Dermis microvascular lymphatic vessel endothelial cell (primary cell): ENCODE measurements around the gene AFAP1L2. TPM values are rescaled to one million over a fixed set of nuclear protein-coding genes. Genes with fewer than 3 reads are reported as not detected.

Experiments
- DNase-seq, 2 donors: peaks; one replicate each; pipeline versions ENCODE4 v3.0.0 to v3.0.0-alpha.2; 2010; ENCODE audit warnings: low read depth in 2 of 2
- total RNA-seq: library from RNA; depleted of rRNA; stranded (reverse); fragments of >200 nt; gene quantifications from 2 replicates; pipeline ENCODE4 v1.2.1, GENCODE V29; 2014

AFAP1L2 gene
- total RNA-seq, 1 donor from 2014 or later = 1.2 TPM

DNA sequence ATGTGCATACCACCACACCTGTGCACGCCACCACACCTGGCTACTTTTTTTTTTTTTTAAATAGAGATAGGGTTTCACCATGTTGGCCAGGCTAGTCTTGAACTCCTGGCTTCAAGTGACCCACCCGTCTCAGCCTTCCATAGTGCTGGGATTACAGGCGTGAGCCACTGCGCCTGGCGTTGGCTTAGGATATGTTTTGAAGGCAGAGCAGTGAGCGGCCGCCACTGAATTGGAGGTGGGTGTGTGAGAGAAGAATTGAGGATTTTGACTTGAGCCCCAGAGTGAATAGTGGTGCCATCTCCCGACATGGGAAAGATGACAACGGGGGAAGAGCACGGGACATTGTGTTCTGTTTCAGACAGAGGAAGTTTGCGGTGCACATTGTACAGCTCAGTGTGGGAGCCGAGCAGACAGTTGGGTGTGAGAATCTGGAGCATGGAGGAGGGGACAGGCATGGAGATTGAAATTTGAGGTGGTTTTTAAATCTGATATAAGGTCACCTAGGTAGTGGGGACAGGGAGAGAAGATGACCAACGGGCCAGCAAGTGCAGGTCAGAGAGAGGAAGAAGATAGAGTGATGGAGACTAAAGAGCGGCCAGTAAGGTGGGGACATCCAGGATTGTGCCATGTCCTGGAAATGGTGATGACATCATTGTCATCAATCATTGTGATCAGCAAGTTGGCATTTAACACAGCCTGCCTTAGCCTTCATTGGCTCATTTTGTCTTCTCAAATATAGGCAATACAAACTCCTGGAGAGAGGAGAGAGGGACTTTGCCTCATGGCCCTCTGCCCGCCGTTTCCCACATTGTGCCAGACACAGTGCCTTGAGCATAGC is 129.5 kb downstream of the AFAP1L2 start:
- DNase-seq = no peak

DNA sequence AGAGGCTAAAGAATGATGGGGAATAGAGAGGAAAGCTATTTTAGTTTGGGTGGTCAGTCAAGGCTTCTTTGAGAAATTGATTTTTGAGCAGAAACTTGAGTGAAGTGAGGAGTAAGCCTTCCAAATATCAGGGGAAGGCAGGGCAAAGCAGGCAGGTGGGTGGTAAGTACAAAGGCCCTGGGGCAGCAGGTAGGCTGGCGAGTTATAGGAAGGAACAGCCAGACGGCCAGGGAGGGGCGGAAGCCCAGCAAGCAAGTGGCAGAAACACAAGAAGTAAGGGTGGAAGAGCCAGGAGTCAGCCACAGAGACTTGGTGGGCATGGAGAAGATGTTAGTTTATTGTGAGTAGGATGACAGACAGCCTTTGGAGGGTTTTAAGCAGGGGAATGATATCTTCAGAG is 130.4 kb downstream of the AFAP1L2 start:
- DNase-seq = no peak

DNA sequence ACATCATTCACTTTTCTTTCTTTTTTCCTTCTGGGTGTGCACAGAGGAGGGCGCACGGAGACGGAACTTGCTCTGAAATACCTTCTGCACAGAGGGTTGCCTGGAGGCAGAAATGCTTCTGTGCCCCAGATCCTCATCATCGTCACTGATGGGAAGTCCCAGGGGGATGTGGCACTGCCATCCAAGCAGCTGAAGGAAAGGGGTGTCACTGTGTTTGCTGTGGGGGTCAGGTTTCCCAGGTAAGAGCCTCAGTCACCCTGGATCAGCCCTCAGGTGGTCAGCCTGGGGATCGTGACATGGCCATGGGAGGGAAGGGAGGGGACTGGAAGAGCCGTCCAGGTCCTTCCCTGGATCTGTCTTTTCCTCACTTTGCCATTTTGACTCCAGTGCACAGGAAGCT is 131.6 kb downstream of the AFAP1L2 start:
- no peak for DNase-seq

DNA sequence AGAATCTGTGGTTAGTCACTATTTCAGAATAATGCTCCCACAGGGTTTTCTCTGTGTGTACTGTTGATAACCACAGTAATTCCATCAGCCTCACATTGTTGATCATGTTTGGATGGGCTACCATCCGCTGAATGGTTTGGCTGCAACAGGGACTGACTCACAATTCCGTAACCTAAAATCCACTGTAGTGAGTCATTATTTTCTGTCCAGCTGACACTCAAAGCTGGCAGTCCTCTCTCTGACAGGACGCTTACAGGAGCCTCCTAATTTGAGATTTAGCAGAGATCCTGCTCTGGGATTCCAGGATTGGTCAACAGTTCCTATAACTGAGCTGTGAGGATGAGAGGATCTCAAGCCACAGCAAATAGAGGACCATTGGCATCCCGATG is 132.5 kb downstream of the AFAP1L2 start:
- peak; percentile 74 to 91 for DNase-seq

DNA sequence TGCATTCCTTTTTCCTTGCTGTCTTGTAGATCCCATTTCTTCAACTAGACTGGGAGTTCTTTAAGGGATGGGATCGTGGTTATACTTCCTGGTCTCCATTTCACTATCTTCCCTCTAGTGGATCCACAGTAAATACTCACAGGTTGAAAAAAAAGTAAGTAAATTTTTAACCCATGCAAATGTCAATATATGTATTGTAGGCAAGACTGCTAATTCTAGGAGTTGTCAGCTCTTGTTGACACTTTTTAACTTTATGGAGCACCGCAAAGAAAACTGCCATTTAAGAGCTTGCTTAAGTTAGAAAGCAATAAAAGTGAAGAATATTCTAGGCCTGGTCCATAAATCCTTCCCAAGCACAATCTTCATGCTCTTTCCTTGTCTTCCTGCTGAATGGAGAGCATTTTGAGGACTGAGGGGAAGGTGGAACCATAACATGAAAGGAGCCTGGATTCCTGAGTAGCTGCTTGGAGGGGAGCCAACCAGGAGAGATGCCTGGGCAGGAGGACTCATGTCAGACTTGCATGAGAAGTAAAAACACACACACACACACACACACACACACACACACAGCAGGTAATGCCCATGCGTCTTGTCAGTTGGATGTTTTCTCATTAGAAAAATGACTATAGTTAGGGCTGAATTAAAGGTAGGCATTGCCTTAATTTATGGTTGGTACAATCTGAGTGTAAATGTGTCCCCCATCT is 133.1 kb downstream of the AFAP1L2 start:
- no peak for DNase-seq

DNA sequence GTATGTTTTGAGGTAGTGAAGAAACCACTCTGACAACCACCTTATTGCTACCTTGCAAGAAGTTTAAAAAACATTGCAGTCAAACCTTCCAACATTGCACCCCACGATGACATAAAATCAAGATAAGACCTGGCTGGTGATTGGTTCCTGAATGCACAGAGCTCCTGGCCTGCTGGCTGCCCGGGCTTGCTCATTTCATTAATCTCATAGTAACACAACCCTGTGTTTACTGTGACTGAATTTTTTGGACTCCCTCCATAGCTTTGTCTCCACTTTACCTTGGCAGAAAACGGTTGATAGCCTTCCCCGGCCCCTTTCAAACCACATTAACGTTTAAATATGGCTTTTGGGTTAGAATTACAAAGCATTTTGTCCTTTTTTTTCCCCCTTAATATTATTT is 137.8 kb downstream of the AFAP1L2 start:
- peak in 1 of 2 donors; percentile 16 for DNase-seq

DNA sequence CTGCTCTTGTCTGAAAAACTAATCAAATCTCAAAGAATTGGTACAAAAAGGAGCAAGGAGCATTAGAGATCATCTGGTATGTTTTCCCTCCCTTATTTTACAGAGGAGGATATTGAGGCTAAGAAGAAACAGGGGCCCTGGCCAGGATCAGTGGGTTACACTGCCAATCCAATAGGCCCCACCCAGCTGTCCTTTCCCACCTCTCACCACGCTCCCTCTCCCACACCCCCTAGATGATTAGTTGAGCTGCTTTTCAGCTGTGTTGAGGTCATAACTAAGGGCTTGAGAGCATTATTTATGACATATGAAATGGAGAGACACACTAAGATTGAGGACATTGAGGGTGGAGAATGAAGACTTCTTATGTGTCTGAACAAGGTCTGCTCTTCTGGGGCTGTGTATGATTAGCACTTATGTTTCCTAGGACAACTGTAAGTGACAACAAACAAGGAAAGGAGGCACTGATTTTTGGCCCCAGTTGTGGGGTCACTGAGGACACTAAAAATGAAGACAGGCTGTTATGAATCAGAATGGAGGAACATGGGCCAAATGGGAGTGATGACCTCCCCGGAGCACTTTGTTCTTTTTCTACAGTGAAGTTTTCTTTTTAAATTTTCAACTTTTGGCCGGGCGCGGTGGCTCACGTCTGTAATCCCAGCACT is 138.8 kb downstream of the AFAP1L2 start:
- no peak for DNase-seq

DNA sequence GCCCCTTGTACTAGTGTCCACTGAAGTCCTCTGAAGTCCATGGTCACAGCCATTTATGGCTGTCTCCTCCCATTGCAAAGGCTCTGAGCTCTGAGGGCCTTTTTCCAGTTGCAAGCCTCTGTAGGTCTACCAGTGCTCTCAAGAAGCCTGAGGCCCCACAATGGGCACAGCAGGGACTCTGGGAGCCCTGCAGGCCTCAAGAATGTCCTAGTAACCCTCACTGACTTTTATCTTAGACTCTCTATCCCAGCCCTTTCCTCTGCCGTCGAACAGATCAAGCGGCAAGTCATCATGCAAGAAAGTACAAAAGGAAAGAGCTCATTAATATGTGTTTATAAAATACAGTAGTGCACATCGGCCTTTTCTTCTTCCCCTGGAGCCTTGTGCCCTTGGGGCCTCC is 141.8 kb downstream of the AFAP1L2 start:
- no peak for DNase-seq

DNA sequence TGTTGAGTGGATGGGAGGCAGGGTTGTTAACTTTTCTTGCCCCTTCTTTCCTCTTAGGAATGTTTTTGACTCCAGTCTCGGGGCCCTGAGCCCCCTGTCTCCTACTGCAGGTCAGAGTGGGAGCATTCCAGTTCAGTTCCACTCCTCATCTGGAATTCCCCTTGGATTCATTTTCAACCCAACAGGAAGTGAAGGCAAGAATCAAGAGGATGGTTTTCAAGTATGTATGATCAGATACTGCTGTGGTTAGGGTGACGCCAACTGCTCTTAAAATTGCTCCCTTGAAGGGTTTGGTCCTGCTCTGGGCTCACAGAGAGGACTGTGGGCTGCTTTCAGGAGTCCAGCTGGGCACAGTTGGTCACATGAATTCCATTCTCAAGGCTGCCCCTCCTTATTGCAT is 143.2 kb downstream of the AFAP1L2 start:
- peak in 1 of 2 donors; percentile 7 for DNase-seq

DNA sequence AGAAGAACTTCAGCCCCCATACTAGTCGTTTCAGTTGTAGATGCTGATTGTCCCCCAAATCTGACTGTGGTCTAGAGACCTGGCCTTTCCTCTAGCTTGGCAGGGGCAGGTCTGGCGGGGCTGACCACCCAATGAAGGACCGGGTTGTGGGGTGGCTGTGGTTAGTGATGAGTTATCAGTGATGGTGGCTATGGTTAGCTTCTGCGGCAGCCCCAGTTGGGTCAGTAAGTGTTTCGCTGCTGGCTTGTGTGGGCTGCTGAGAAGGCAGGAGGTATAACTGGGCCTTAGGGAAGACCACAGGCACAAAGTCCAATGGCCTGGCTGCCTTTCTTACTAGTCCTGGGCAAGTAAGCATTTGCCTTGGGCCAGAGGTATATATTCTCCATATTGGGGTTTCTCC is 143.9 kb downstream of the AFAP1L2 start:
- DNase-seq = no peak

DNA sequence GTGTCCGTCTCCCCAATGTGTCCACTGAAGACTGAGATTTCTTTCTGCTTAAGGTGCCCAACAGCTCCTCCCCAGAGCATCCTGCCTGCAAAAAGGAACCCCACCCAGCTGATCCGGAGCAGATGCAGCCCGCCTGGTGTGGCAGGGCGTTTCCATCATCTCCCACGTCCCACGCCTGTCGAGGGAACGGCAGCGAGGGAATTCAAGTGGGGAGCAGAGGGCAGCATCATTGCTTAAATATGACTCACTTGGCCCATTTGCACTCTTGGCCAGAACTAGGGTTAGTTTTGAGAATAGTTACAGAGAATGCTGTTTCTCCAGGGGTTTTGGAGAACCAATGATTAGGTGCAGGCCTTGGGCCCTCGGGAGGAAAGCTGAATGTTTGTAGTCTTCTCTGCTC is 144.5 kb downstream of the AFAP1L2 start:
- no peak for DNase-seq

DNA sequence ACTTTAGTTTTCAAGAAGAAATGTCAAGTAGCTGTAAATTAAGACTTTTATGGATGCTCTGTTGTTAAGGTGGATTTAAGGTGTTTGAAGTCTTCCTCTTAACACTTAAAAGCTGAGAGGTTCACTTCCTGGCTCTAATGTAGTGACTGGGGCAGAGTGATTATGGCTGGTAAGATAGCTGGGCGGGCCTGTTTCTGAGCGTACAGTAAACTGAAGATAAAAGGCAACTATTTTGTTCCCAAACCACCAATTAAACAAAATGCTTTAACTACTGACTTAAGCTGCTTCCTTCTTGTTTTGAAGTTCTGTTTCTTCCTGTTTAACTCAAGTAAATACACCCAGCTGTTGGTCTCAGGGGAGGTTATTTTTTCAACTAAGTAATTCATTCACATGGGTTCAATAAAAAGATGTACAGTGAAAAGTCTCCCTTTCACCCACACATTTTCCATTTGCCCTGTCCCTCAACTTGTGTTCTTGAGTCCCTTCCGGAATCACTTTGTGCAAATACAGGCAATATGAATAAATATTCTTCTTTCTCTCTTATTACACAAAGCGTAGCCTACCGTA is 145.9 kb downstream of the AFAP1L2 start:
- DNase-seq = no peak

DNA sequence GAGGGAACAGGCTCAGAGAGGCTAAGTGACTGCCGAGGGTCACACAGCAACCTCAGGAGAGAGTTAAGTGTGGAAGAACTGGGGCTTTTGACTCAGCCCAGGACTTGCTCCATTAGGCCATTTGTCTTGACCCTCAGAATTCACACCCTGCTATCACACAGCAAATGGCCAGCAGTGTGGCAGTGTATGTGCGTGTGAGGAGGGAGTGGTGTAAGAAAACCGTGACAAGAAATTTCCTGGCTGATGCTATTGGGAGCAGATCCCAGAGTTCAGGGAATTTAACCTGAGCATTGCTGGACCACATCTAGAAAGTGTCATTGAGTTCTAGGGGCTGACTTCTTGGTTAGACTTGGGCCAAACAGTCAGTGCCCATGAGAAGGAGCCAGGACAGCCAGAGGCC is 146.8 kb downstream of the AFAP1L2 start:
- DNase-seq = no peak

DNA sequence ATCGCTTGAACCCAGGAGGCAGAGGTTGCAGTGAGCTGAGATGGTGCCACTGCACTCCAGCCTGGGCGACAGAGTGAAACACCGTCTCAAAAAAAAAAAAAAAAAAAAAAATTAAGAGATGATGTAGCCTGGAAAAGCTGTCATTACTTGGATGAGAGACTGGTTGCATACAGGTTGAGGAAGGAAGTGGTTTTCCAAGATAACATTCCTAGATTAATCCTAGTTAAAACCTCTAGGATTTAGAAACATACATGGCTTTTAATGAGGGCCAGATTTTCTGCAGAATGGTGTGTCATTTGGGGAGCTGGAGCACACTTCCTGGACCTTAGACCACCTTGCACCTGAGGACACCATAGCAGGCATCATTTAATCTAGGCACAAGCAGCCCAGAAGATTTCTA is 147.5 kb downstream of the AFAP1L2 start:
- DNase-seq = no peak

DNA sequence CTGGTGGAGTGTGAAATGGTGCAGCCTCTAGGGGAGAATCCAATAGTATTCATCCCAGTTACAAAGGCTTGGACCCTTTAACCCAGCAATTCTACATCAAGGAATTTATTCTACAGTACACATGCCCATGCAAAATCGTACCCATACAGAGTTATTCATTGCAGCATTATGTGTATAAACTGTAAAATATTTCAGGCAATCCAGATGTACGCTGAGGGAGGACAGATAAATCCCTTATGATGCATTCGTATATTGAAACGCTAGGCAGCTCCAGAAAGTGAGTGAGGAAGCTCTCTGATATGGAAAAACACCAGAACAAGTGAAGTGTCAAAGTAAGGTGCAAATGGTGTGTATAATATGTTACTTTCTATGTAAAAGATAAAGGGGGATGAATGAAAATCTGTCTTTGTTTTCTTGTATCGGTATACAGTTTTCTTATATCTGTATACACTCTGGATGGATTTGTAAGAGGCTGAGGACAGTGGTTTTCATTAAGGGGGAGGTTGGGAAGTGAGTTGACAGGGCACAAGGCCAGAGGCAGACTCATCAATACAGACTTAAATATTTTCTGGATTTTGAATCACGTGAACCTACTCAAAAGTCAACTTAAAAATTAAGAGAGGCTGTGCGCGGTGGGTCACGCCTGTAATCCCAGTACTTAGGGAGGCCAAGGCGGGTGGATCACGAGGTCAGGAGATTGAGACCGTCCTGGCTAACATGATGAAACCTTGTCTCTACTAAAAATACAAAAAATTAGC is 148.1 kb downstream of the AFAP1L2 start:
- DNase-seq = no peak

DNA sequence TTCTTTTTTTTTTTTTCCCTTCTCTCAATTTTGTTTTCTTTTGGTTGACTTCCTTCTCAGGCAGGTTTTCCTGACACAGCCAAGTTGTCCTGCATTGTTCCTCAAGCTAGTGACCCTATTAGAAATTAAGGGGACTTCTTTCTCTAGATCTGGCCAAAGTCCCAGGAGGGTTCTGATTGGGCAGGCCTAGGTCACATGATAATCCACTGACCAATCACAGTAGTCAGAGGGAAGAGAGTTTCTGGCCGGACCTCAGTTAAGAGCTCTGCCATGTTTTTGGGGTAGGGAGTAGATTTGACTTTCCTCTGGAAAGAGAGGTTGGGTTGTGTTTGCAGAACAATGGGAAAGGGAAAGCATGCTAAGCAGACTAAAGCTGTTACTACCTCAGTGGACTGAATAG is 149.1 kb downstream of the AFAP1L2 start:
- no peak for DNase-seq

DNA sequence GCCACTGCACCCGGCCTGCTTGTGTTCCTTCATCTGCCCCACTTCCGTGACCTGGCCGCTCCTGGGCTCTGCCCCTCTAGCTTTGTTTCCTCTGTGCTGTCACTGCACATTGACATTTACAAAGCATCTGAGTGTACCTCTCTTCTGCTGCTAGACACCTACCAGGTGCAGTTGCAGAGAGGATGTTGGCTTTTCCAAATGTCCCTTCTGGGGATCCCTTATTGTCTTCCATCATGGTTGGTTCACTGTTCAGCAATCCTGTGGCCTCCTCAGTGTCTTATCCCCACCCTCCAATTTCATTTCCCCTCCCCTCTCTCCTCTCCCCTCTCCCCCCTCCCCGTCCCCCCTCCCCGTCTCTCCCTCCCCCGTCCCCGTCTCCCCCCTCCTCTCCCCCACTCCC is 151.4 kb downstream of the AFAP1L2 start:
- DNase-seq = no peak

DNA sequence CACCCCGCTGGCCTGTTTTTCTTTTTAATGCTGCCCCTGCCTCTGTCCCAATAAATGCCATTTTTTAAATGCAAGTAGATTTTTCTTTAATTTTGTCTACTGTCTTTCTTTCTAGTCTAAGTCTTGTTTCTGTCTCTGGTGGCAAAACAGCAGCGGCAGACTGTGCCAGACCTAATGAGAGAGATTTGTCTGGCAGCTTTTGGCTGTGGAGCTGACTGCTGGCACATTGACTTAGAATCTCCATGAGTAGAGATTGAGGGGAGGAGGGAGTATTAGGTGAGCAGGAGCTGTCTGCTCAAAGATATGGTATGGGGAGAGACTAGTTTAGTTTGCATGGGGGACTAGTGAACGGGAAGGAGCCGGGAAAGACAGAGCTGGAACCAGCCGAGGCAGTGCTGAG is 152.2 kb downstream of the AFAP1L2 start:
- no peak for DNase-seq

DNA sequence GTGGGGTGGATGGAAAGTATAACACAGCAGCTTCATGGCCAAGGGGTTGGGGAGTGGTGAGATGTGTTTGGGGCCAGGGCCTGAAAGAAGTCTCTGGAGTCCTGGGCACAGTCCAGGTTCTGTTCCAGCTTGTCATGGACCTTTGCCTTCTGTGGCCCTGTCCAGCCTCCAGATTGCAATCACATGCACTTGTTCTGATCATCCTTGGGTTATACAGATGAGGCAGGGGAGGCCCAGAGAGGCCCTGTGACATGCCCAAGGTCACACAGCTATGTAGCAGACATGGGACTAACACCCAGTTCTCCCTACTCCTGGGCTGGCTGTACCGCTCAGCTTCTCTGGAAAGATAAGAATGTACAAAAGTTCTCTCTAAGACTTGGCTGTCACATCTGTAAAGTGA is 153.6 kb downstream of the AFAP1L2 start:
- no peak for DNase-seq

DNA sequence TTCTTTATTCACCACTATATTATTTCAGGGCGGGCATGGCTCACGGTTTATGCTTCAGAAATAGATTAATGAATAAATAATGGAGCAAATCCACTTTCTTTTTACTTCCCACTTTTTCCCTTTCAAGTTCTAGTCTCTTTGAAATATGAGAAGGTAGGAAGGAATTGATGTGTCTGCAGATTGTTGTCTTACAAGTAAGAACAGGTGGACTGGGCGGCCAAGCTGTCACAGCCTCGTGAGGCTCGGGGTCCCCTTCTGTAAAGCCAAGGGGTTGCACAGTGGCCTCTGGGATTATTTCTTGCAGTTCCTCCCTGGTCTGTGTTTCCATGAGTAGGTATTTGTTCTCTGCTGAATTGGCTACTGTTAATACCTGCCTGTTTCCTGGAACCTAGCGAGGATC is 154.1 kb downstream of the AFAP1L2 start:
- DNase-seq = no peak

DNA sequence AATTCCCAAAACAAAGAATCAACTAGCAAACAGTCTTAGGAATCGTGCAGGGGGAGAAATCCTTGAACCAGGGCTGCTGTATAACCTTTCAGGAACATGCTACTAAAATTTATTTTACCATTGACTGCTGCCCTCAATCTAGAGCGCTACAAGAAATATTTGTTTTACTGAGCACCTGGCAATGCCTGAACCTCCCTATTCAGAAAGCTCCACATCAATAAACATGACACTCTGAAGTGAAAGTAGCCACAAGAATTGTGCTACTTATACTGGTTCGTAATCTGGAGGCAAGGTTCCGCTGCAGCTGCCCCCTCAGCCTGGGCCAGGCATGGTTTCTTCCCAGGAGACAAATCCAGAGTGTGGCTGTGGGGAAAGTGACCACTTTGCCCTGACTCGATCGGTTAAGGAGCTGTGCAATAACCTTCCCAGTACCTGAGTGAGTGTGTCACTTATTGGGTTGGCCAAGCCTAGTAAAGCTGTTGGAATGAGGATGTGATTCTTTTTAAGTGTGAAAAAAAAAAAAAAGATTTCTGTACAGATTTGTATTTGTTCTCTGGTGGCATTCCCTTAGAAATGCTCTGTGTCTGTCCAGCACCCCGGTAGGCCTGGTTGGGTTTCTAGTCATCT is 157.5 kb downstream of the AFAP1L2 start:
- no peak for DNase-seq
